AG04449 (cell line): ENCODE data around the gene ZBTB32.

ENCODE experiments used
- CTCF ChIA-PET: fragments of 350-600 bp; formaldehyde crosslinking; extraction: SDS; loops from one replicate; lab custom pipeline; 2021; ENCODE audit warnings: antibody characterized with exemption; lab: Yijun Ruan, JAX
- POLR2A ChIA-PET: fragments of 400-600, 350-600 bp; formaldehyde crosslinking; extraction: SDS; loops from one replicate; lab custom pipeline; 2020; ENCODE audit warnings: antibody characterized with exemption, inconsistent platforms; lab: Yijun Ruan, JAX
- DNase-seq: peaks from one replicate; pipeline ENCODE4 v3.0.0-alpha.2; 2010; ENCODE audit warnings: low read depth, low spot score
- H3K4me3 ChIP-seq: 2 replicates; pipeline ENCODE4 v1.5.1; 2011; ENCODE audit warnings: low read depth, mild to moderate bottlenecking, control low read depth, low read length
- TF ChIP-seq, protein P1 (sequence below): IDR thresholded peaks from one replicate; pipeline ENCODE4 v1.5.1; 2011; ENCODE audit warnings: mild to moderate bottlenecking, moderate library complexity, low read length, control low read depth, inconsistent platforms; ENCODE audit not compliant: insufficient read depth; ENCODE audit errors: missing control alignments

The ZBTB32 gene

DNA sequence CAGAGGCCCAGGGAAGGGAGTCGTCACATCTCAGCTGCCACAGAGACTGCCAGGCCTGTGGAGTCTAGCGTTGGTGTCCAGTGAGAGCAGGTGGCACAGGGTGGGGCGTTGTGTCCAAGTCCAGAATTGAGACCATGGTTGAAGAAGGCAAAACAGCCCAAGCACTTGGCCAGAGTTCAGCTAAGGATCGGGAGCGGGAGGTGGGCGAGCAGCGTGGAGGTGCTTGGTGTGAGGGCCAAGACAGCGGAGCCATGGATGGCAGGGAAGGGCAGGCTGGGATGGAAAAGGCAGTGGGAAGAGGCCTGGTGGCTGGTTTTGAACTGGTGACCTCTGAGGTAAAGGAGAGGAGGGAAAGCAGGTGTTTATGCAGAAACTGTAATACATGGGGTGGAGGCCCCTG, 29.9 kb downstream of the ZBTB32 start:
- no peak overlapping the region for H3K4me3 ChIP-seq
- POLR2A ChIA-PET: no interaction called here
- no peak for DNase-seq
- TF ChIP-seq, protein P1, sequence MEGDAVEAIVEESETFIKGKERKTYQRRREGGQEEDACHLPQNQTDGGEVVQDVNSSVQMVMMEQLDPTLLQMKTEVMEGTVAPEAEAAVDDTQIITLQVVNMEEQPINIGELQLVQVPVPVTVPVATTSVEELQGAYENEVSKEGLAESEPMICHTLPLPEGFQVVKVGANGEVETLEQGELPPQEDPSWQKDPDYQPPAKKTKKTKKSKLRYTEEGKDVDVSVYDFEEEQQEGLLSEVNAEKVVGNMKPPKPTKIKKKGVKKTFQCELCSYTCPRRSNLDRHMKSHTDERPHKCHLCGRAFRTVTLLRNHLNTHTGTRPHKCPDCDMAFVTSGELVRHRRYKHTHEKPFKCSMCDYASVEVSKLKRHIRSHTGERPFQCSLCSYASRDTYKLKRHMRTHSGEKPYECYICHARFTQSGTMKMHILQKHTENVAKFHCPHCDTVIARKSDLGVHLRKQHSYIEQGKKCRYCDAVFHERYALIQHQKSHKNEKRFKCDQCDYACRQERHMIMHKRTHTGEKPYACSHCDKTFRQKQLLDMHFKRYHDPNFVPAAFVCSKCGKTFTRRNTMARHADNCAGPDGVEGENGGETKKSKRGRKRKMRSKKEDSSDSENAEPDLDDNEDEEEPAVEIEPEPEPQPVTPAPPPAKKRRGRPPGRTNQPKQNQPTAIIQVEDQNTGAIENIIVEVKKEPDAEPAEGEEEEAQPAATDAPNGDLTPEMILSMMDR: no peak
- CTCF ChIA-PET: no interaction called here

- TF ChIP-seq, protein P1: no peak
- no peak overlapping the region for H3K4me3 ChIP-seq
- DNase-seq: no peak
- POLR2A ChIA-PET: no interaction called here
- CTCF ChIA-PET: no interaction called here
These were observed 30.5 kb downstream of the ZBTB32 start for GRCh38 chr19:35734889-35735288.

DNA sequence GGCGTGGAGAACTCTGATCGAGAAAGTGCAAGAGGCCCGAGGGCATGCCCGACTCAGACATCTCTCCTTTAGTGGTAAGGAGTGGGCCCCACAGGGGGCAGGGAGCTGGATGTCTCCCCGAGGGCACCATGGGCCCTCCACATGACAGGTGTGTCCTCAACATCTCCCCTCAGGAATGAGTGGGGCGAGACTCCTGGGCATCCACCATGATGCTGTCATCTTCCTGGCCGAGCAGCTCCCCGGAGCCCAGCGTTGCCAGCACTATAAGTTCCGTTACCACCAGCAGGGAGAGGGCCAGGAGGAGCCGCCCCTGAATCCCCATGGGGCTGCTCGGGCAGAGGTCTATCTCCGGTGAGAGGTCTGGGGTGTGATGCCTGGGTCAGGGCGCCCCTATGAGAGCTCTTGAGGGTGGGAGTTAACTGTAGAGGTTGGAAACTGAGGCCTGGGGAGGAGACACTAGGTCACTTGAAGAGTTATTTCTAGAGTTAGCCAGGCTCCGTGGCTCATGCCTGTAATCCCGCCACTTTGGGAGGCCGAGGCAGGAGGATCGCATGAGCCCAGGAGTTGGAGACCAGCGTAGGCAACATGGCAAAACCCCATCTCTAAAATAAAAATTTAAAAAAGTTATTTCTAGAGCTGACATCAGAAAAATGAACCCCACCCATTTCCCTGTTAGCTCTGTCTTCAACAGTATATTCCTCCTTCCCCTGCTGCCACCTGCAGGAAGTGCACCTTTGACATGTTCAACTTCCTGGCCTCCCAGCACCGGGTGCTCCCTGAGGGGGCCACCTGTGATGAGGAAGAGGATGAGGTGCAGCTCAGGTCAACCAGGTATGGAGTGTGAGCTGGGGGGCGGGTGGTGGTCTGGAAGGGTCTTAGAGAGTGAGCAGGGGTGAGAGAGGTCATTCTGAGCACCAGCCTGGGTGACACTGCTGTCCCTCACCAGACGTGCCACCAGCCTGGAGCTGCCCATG, 32.8 kb downstream of the ZBTB32 start:
- CTCF ChIA-PET: interaction anchor here (0.7 to 1.8 kb wide), 4 partner anchors 9 to 194 kb away, joined by 3 to 5 read pairs (median 3); no protein-coding TSS in a partner anchor

GRCh38 chr19:35738021-35738886, 33.9 kb downstream of the ZBTB32 start:
- TF ChIP-seq, protein P1: no peak
- POLR2A ChIA-PET: no interaction called here
- H3K4me3 ChIP-seq: no peak overlapping the region
- DNase-seq: no peak
- CTCF ChIA-PET: interaction anchor here (1.8 kb wide), 1 partner anchor 10 kb away, joined by 5 read pairs; no protein-coding TSS in a partner anchor

More for the DNA sequence above, 32.8 kb downstream of the ZBTB32 start:
- TF ChIP-seq, protein P1: no peak
- POLR2A ChIA-PET: no interaction called here
- no peak overlapping the region for H3K4me3 ChIP-seq
- DNase-seq: no peak

DNA sequence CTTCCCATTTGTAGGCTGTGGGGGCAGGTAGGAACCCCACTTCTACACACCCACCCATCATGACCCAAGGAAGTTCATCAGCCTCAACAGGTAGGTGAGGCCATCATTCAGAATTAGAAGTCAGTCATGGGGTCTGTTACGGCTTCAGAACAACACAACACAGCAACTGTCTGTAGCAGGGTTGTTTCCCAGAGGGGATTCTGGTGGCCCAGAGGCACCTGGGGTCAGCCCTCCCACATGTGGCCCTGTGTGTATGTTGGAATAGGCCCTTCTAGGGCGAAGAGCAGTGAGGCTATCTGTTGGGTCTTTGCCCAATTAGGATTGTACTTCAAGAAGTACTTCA, 34.5 kb downstream of the ZBTB32 start:
- TF ChIP-seq, protein P1: no peak
- POLR2A ChIA-PET: no interaction called here
- no peak for DNase-seq
- H3K4me3 ChIP-seq: no peak overlapping the region
- CTCF ChIA-PET: no interaction called here
